HCT116 (cell line): Measurements from ENCODE around the gene TMEM45A. TPM values are rescaled to one million over a fixed set of nuclear protein-coding genes. Genes with fewer than 3 reads are reported as not detected.

ENCODE experiments used
- ATAC-seq: fragments of 200-7000 bp; cut with Tn5 transposase; 2 replicates; pipeline ENCODE4 v1.9.1; 2020; ENCODE audit warnings: mild to moderate bottlenecking, moderate library complexity
- BruUV-seq: library from RNA; stranded (reverse); fragments of 400-500 nt; replicated peaks from 2 replicates; lab custom pipeline; 2021; lab: Mats Ljungman, UMichigan
- CTCF ChIA-PET: fragments of 300-600 bp; sonication (Branson Sonifier 250); formaldehyde crosslinking; loops from one replicate; lab custom pipeline; 2021; ENCODE audit warnings: antibody characterized with exemption; lab: Charles Lee
- POLR2A ChIA-PET: fragments of 300-600, 350-600 bp; sonication (Branson Sonifier 250); formaldehyde crosslinking; loops from one replicate; lab custom pipeline; 2021; ENCODE audit warnings: antibody characterized with exemption; lab: Charles Lee
- RAD21 ChIA-PET, 2 experiments: fragments of 300-600 bp; sonication (Branson Sonifier 250); formaldehyde crosslinking; loops; one replicate each; lab custom pipeline; 2023; ENCODE audit warnings: low total read pairs in 2 of 2; ENCODE audit not compliant: uncharacterized antibody in 2 of 2, unreplicated experiment in 2 of 2, low non-redundant PET in 1 of 2; lab: Charles Lee
- DNase-seq: peaks from one replicate; pipeline ENCODE4 v3.0.0-alpha.2; 2010; ENCODE audit warnings: low read depth, low spot score
- H2AFZ ChIP-seq: fragments of 200-600 bp; shearing (Covaris generic), sonication (generic); 2 replicates; pipeline ENCODE4 v1.6.1; 2017; ENCODE audit warnings: low read depth, mixed run types, mixed read lengths, antibody characterized with exemption, low read length; ENCODE audit not compliant: poor library complexity, severe bottlenecking
- H3K27ac ChIP-seq: 2 replicates; pipeline ENCODE4 v1.5.1; 2012; ENCODE audit warnings: low read depth, low read length
- H3K27me3 ChIP-seq: fragments of 200-600 bp; sonication (generic); 2 replicates; pipeline ENCODE4 v1.6.1; 2016; ENCODE audit warnings: mixed run types, low read length, mixed read lengths; ENCODE audit not compliant: insufficient read depth
- H3K36me3 ChIP-seq, 2 experiments: fragments of 200-500 bp in 1 of 2; fragments of 200-600 bp in 1 of 2; sonication (Bioruptor generic) in 1 of 2; sonication (generic) in 1 of 2; 2 replicates each; pipeline versions ENCODE4 v1.5.1 to v1.6.1; 2014 to 2016; ENCODE audit warnings: low read length in 2 of 2, inconsistent platforms in 1 of 2, mixed read lengths in 1 of 2, mixed run types in 1 of 2; ENCODE audit not compliant: insufficient read depth in 2 of 2, control insufficient read depth in 1 of 2
- H3K4me1 ChIP-seq, 2 experiments: fragments of 200-600 bp in 1 of 2; sonication (generic) in 1 of 2; 2 replicates each; pipeline versions ENCODE4 v1.5.1 to v1.6.1; 2012 to 2017; ENCODE audit warnings: low read length in 2 of 2, inconsistent platforms in 1 of 2, mild to moderate bottlenecking in 1 of 2, mixed read lengths in 1 of 2, mixed run types in 1 of 2, moderate library complexity in 1 of 2; ENCODE audit not compliant: insufficient read depth in 2 of 2, control insufficient read depth in 1 of 2
- H3K4me2 ChIP-seq: fragments of 200-600 bp; sonication (generic); 2 replicates; pipeline ENCODE4 v1.6.1; 2017; ENCODE audit warnings: mixed run types, low read length, mixed read lengths
- H3K4me3 ChIP-seq, 2 experiments: fragments of 200-600 bp in 1 of 2; sonication (generic) in 1 of 2; replicated peaks in 1 of 2; 2 replicates each; pipeline ENCODE4 v1.5.1; 2011 to 2016; ENCODE audit warnings: low read length in 2 of 2, control low read depth in 1 of 2, low read depth in 1 of 2, mild to moderate bottlenecking in 1 of 2, mixed read lengths in 1 of 2, mixed run types in 1 of 2
- H3K79me2 ChIP-seq: fragments of 200-600 bp; sonication (generic); 2 replicates; pipeline ENCODE4 v1.6.1; 2017; ENCODE audit warnings: mild to moderate bottlenecking, mixed run types, low read length, moderate library complexity, mixed read lengths; ENCODE audit not compliant: insufficient read depth
- H3K9ac ChIP-seq: fragments of 200-600 bp; sonication (generic); 2 replicates; pipeline ENCODE4 v1.6.1; 2016; ENCODE audit warnings: low read length, mixed read lengths
- H3K9me2 ChIP-seq: fragments of 200-600 bp; sonication (generic), shearing (Covaris generic); 2 replicates; pipeline ENCODE4 v1.6.1; 2017; ENCODE audit warnings: mixed run types, mild to moderate bottlenecking, moderate library complexity; ENCODE audit not compliant: insufficient read depth
- H3K9me3 ChIP-seq, 2 experiments: fragments of 200-500 bp in 1 of 2; fragments of 200-600 bp in 1 of 2; sonication (Bioruptor generic) in 1 of 2; sonication (generic) in 1 of 2; 2 replicates each; pipeline ENCODE4 v1.6.1; 2014 to 2017; ENCODE audit warnings: low read length in 2 of 2, mixed read lengths in 2 of 2, inconsistent platforms in 1 of 2, low read depth in 1 of 2, mild to moderate bottlenecking in 1 of 2, mixed run types in 1 of 2, moderate library complexity in 1 of 2; ENCODE audit not compliant: control insufficient read depth in 1 of 2, insufficient read depth in 1 of 2
- H4K20me1 ChIP-seq: fragments of 200-600 bp; sonication (generic), shearing (Covaris generic); 2 replicates; pipeline ENCODE4 v1.6.1; 2017; ENCODE audit warnings: mixed run types, mild to moderate bottlenecking, moderate library complexity; ENCODE audit not compliant: insufficient read depth
- CBX3 ChIP-seq: IDR thresholded peaks from 2 replicates; pipeline ENCODE4 v1.6.1; 2012; ENCODE audit warnings: low read depth
- EGR1 ChIP-seq: IDR thresholded peaks from 2 replicates; pipeline ENCODE4 v1.6.1; 2012; ENCODE audit warnings: low read depth
- EZH2 ChIP-seq: fragments of 200-600 bp; sonication (generic); IDR thresholded peaks from 2 replicates; pipeline ENCODE4 v1.6.1; 2017; ENCODE audit warnings: antibody characterized with exemption, mixed run types
- EZH2phosphoT487 ChIP-seq: fragments of 200-600 bp; IDR thresholded peaks from 2 replicates; pipeline ENCODE4 v1.6.1; 2018; ENCODE audit warnings: antibody characterized with exemption, borderline replicate concordance
- POLR2A ChIP-seq: IDR thresholded peaks from 2 replicates; pipeline ENCODE4 v1.7.0; 2011; ENCODE audit warnings: borderline replicate concordance; ENCODE audit not compliant: insufficient read depth, insufficient read length; ENCODE audit errors: extremely low read depth
- POLR2AphosphoS5 ChIP-seq: IDR thresholded peaks from 2 replicates; pipeline ENCODE4 v1.6.1; 2011; ENCODE audit warnings: mild to moderate bottlenecking, low read depth, low read length, moderate library complexity
- RAD21 ChIP-seq: IDR thresholded peaks from 2 replicates; pipeline ENCODE4 v1.6.1; 2012; ENCODE audit warnings: low read depth, mild to moderate bottlenecking
- REST ChIP-seq: IDR thresholded peaks from 2 replicates; pipeline ENCODE4 v1.6.1; 2012; ENCODE audit warnings: low read depth
- SP1 ChIP-seq: IDR thresholded peaks from 2 replicates; pipeline ENCODE4 v1.6.1; 2012; ENCODE audit warnings: low read depth
- SRF ChIP-seq: IDR thresholded peaks from 2 replicates; pipeline ENCODE4 v1.6.1; 2012; ENCODE audit warnings: low read depth
- YY1 ChIP-seq: IDR thresholded peaks from 2 replicates; pipeline ENCODE4 v1.6.1; 2011; ENCODE audit warnings: low read length, low read depth, moderate library complexity, mild to moderate bottlenecking; ENCODE audit not compliant: insufficient replicate concordance; ENCODE audit errors: extremely low read depth
- ZBTB33 ChIP-seq: IDR thresholded peaks from 2 replicates; pipeline ENCODE4 v1.6.1; 2011; ENCODE audit warnings: mild to moderate bottlenecking, low read length, moderate library complexity; ENCODE audit not compliant: insufficient replicate concordance; ENCODE audit errors: extremely low read depth
- ZFX ChIP-seq: fragments of 450-650 bp; IDR thresholded peaks from 2 replicates; pipeline ENCODE4 v1.6.1; 2017
- ZNF274 ChIP-seq: fragments of 200-500 bp; sonication (Bioruptor generic); IDR thresholded peaks from 2 replicates; pipeline ENCODE4 v1.6.1; 2014; ENCODE audit warnings: mild to moderate bottlenecking, low read depth, low read length, inconsistent platforms
- intact Hi-C: fragments of 100-400 bp; cut with micrococcal nuclease; formaldehyde crosslinking; loops from 2 replicates; pipeline ENCODE4 v1.10.0; 2022
- total RNA-seq: library from RNA; stranded (reverse); gene quantifications from one replicate; pipeline ENCODE4 v1.2.1, GENCODE V29; 2021; ENCODE audit not compliant: unreplicated experiment

TMEM45A gene
- total RNA-seq, 1 experiment from 2014 or later: 5.0 TPM

- POLR2A ChIA-PET: no interaction called here
- H3K27me3 ChIP-seq: no peaks in the 10 kb centered on the region
- no peak for DNase-seq
- RAD21 ChIA-PET: no interaction called here
- TF ChIP-seq REST (no peak), ZFX (no peak), POLR2A (no peak), EZH2phosphoT487 (no peak), YY1 (no peak), ZBTB33 (no peak), SRF (no peak), RAD21 (no peak), POLR2AphosphoS5 (no peak), EZH2 (no peak), SP1 (no peak), CBX3 (no peak), EGR1 (no peak), ZNF274 (no peak)
- TF ChIP-seq, all 23 proteins: peak for 0
- no peaks in the 10 kb centered on the region for H3K79me2 ChIP-seq
- no peaks in the 10 kb centered on the region for H3K4me1 ChIP-seq
- H3K36me3 ChIP-seq: no peaks in the 10 kb centered on the region
- no TSS peak for BruUV-seq
- H3K4me2 ChIP-seq: no peak overlapping the region
- no peak overlapping the region for H3K4me3 ChIP-seq
- no peaks in the 10 kb centered on the region for H4K20me1 ChIP-seq
- H3K9me2 ChIP-seq: no peaks in the 10 kb centered on the region
- H2AFZ ChIP-seq: no peak overlapping the region
- CTCF ChIA-PET: no interaction called here
- no peak overlapping the region for H3K9ac ChIP-seq
- H3K27ac ChIP-seq: no peak overlapping the region
- H3K9me3 ChIP-seq: no peaks in the 10 kb centered on the region
- intact Hi-C loops: no loop called here
- ATAC-seq: no peak
Measured at GRCh38 chr3:100516232-100516631, 23.8 kb downstream of the TMEM45A start.
